Ishikawa (cell line): ENCODE data around the gene THRB.

Source experiments
- EGR1 ChIP-seq: IDR thresholded peaks from 2 replicates; pipeline ENCODE4 v1.6.1; 2012
- EP300 ChIP-seq: IDR thresholded peaks from 2 replicates; pipeline ENCODE4 v1.6.1; 2012; ENCODE audit warnings: borderline replicate concordance
- MAX ChIP-seq: IDR thresholded peaks from 2 replicates; pipeline ENCODE4 v1.6.1; 2012
- RAD21 ChIP-seq: IDR thresholded peaks from 2 replicates; pipeline ENCODE4 v1.6.1; 2012; ENCODE audit warnings: low read depth
- TAF1 ChIP-seq: IDR thresholded peaks from 2 replicates; pipeline ENCODE4 v1.6.1; 2012; ENCODE audit warnings: low read depth, mild to moderate bottlenecking
- TCF12 ChIP-seq: IDR thresholded peaks from 2 replicates; pipeline ENCODE4 v1.6.1; 2012; ENCODE audit warnings: low read depth
- USF1 ChIP-seq: IDR thresholded peaks from 2 replicates; pipeline ENCODE4 v1.6.1; 2012
- YY1 ChIP-seq: IDR thresholded peaks from 2 replicates; pipeline ENCODE4 v1.6.1; 2012; ENCODE audit warnings: low read depth
- TF ChIP-seq, protein P1 (sequence below): IDR thresholded peaks from 2 replicates; pipeline ENCODE4 v1.6.1; 2012; ENCODE audit warnings: low read depth, mild to moderate bottlenecking

DNA sequence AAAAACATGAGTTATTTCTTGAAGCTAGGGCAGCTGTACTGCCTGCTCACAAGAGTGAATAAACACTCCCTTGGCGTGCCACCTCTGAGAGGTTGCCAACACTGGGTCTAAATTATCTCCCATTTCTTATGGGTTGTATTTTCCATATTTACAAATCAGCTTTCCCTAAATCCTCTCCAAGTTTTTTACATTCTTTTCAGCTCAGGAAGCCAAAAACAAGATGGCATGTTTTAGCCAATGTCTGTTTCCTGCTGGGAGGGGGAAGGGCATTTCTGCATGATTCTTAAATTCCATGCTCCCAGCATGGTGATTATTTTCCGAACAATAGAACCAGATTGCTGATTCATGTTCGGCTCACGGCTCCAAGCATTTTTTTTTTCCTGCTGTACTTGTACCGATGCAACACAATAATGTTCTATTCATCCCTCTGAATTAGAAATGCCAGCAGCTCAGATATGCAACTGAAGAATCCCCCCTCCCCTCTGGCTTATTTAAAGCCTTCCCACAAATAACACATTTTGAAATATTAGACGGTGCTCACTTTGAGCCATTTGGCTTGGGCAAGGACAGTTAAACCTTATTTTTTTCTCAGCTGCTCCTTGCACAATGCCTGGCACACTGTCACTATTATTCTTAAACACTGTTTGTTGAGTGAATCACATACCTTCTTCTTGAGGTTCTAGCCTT lies 252.5 kb downstream of the THRB start:
- no peak for TF ChIP-seq TAF1
- TF ChIP-seq EP300, result peak; percentile 91
- TF ChIP-seq YY1, result peak; percentile 80
- TF ChIP-seq MAX, result peak; percentile 58; the same call in 1 of the 2 replicates
- no peak for TF ChIP-seq USF1
- TF ChIP-seq TCF12, result peak; percentile 89; the same call in 1 of the 2 replicates
- TF ChIP-seq EGR1, result no peak
- TF ChIP-seq RAD21, result no peak
- TF ChIP-seq, protein P1, sequence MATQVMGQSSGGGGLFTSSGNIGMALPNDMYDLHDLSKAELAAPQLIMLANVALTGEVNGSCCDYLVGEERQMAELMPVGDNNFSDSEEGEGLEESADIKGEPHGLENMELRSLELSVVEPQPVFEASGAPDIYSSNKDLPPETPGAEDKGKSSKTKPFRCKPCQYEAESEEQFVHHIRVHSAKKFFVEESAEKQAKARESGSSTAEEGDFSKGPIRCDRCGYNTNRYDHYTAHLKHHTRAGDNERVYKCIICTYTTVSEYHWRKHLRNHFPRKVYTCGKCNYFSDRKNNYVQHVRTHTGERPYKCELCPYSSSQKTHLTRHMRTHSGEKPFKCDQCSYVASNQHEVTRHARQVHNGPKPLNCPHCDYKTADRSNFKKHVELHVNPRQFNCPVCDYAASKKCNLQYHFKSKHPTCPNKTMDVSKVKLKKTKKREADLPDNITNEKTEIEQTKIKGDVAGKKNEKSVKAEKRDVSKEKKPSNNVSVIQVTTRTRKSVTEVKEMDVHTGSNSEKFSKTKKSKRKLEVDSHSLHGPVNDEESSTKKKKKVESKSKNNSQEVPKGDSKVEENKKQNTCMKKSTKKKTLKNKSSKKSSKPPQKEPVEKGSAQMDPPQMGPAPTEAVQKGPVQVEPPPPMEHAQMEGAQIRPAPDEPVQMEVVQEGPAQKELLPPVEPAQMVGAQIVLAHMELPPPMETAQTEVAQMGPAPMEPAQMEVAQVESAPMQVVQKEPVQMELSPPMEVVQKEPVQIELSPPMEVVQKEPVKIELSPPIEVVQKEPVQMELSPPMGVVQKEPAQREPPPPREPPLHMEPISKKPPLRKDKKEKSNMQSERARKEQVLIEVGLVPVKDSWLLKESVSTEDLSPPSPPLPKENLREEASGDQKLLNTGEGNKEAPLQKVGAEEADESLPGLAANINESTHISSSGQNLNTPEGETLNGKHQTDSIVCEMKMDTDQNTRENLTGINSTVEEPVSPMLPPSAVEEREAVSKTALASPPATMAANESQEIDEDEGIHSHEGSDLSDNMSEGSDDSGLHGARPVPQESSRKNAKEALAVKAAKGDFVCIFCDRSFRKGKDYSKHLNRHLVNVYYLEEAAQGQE, result no peak
